Endothelial cell of umbilical vein (primary cell): ENCODE measurements around the gene IGSF9B. TPM values are rescaled to one million over a fixed set of nuclear protein-coding genes. Genes with fewer than 3 reads are reported as not detected.

ENCODE experiments used
- BruUV-seq: library from RNA; stranded (reverse); fragments of 400-500 nt; replicated peaks from 2 replicates; lab custom pipeline; 2021; lab: Mats Ljungman, UMichigan
- CTCF ChIA-PET: fragments of 300-600, 350-600 bp; sonication (Branson Sonifier 250); formaldehyde crosslinking; loops from one replicate; lab custom pipeline; 2021; ENCODE audit warnings: antibody characterized with exemption, inconsistent platforms; lab: Charles Lee
- POLR2A ChIA-PET: fragments of 300-600, 350-600 bp; sonication (Branson Sonifier 250); formaldehyde crosslinking; loops from one replicate; lab custom pipeline; 2021; ENCODE audit warnings: antibody characterized with exemption, inconsistent platforms; lab: Charles Lee
- DNase-seq: peaks from one replicate; pipeline ENCODE4 v3.0.0-alpha.2; 2011; ENCODE audit warnings: low read depth, low spot score
- FAIRE-seq: peaks from 2 replicates; lab custom pipeline; 2011; peaks lifted over from hg19 to GRCh38; lab: Jason Lieb, UNC
- H2AFZ ChIP-seq: 2 replicates; pipeline ENCODE4 v1.6.0; 2012; ENCODE audit warnings: low read depth, low read length, control low read depth, inconsistent platforms
- H3K27ac ChIP-seq: 2 replicates; pipeline ENCODE4 v1.5.1; 2011; ENCODE audit warnings: low read depth, mild to moderate bottlenecking, control low read depth, low read length, moderate library complexity; ENCODE audit not compliant: insufficient read depth
- H3K27me3 ChIP-seq, 2 experiments: 2 replicates each; pipeline versions ENCODE4 v1.6.0 to v1.6.1; 2011; ENCODE audit warnings: low read length in 2 of 2, mixed read lengths in 1 of 2; ENCODE audit not compliant: control insufficient read depth in 2 of 2, insufficient read depth in 2 of 2
- H3K36me3 ChIP-seq, 2 experiments: 2 replicates in 1 of 2; 3 replicates in 1 of 2; pipeline ENCODE4 v1.5.1; 2011; ENCODE audit warnings: low read length in 2 of 2, mild to moderate bottlenecking in 1 of 2, moderate library complexity in 1 of 2; ENCODE audit not compliant: control insufficient read depth in 2 of 2, insufficient read depth in 2 of 2; ENCODE audit errors: extremely low read depth in 1 of 2
- H3K4me1 ChIP-seq: 3 replicates; pipeline ENCODE4 v1.5.1; 2011; ENCODE audit warnings: mild to moderate bottlenecking, low read length; ENCODE audit not compliant: control insufficient read depth, insufficient read depth; ENCODE audit errors: extremely low read depth
- H3K4me2 ChIP-seq: 2 replicates; pipeline ENCODE4 v1.6.1; 2011; ENCODE audit warnings: low read length, control low read depth, mixed read lengths; ENCODE audit not compliant: insufficient read depth
- H3K4me3 ChIP-seq, 3 experiments: fragments of 200-600 bp in 1 of 3; sonication (generic), shearing (Covaris generic) in 1 of 3; replicated peaks in 1 of 3; 2 replicates each; pipeline ENCODE4 v1.5.1; 2011 to 2016; ENCODE audit warnings: control low read depth in 3 of 3, low read length in 3 of 3, mild to moderate bottlenecking in 2 of 3, inconsistent platforms in 1 of 3, low read depth in 1 of 3, moderate library complexity in 1 of 3; ENCODE audit not compliant: insufficient read depth in 1 of 3
- H3K79me2 ChIP-seq: 2 replicates; pipeline ENCODE4 v1.6.0; 2012; ENCODE audit warnings: low read length, inconsistent platforms; ENCODE audit not compliant: control insufficient read depth, insufficient read depth
- H3K9ac ChIP-seq: replicated peaks from 2 replicates; pipeline ENCODE3; 2011; ENCODE audit warnings: low read length, control low read depth; ENCODE audit not compliant: insufficient read depth; ENCODE audit errors: extremely low read depth
- H3K9me1 ChIP-seq: replicated peaks from 3 replicates; pipeline ENCODE4 v1.6.0; 2011; ENCODE audit warnings: mild to moderate bottlenecking, low read length; ENCODE audit not compliant: control insufficient read depth, insufficient read depth; ENCODE audit errors: extremely low read depth
- H3K9me3 ChIP-seq: replicated peaks from 2 replicates; pipeline ENCODE4 v1.5.1; 2012; ENCODE audit warnings: low read length, inconsistent platforms; ENCODE audit not compliant: control insufficient read depth, insufficient read depth
- H4K20me1 ChIP-seq: replicated peaks from 2 replicates; pipeline ENCODE3; 2011; ENCODE audit warnings: mild to moderate bottlenecking, low read length; ENCODE audit not compliant: control insufficient read depth, insufficient read depth; ENCODE audit errors: extremely low read depth
- EZH2 ChIP-seq: IDR thresholded peaks from 2 replicates; pipeline ENCODE4 v1.6.1; 2012; ENCODE audit warnings: borderline replicate concordance, low read depth, mild to moderate bottlenecking, moderate library complexity, low read length, inconsistent platforms; ENCODE audit not compliant: severe bottlenecking
- FOS ChIP-seq: IDR thresholded peaks from 2 replicates; pipeline ENCODE4 v1.6.1; 2011; ENCODE audit warnings: mild to moderate bottlenecking, low read length, moderate library complexity, borderline replicate concordance; ENCODE audit not compliant: insufficient read depth
- GATA2 ChIP-seq: IDR thresholded peaks from 2 replicates; pipeline ENCODE4 v1.7.0; 2011; ENCODE audit warnings: low read depth, mild to moderate bottlenecking, moderate library complexity, mixed read lengths, low read length; ENCODE audit not compliant: insufficient read length, insufficient read depth
- JUN ChIP-seq: IDR thresholded peaks from 2 replicates; pipeline ENCODE4 v1.6.1; 2011; ENCODE audit warnings: borderline replicate concordance, low read depth; ENCODE audit not compliant: insufficient read length, insufficient read depth
- MAX ChIP-seq: IDR thresholded peaks from 2 replicates; pipeline ENCODE4 v1.6.1; 2011; ENCODE audit not compliant: insufficient read depth, insufficient read length
- MYC ChIP-seq: IDR thresholded peaks from one replicate; pipeline ENCODE4 v1.6.1; 2011; ENCODE audit warnings: mild to moderate bottlenecking, low read depth, low read length
- POLR2A ChIP-seq: IDR thresholded peaks from 2 replicates; pipeline ENCODE4 v1.6.1; 2012; ENCODE audit warnings: low read depth, mild to moderate bottlenecking, control low read depth, low read length
- POLR2AphosphoS5 ChIP-seq: IDR thresholded peaks from 2 replicates; pipeline ENCODE4 v1.6.1; 2012; ENCODE audit warnings: low read depth, mild to moderate bottlenecking, control low read depth, low read length, moderate library complexity; ENCODE audit not compliant: insufficient read depth
- dilution Hi-C: fragments of 300-500 bp; cut with MboI; formaldehyde crosslinking; loops from one replicate; pipeline ENCODE4 v1.15.0; 2019; ENCODE audit warnings: low sequenced_read_pairs; ENCODE audit not compliant: extremely low pct_ligation_motif_present
- intact Hi-C: fragments of 100-400 bp; cut with micrococcal nuclease; formaldehyde crosslinking; loops from one replicate; pipeline ENCODE4 v1.10.0; 2022
- polyA plus RNA-seq, 4 experiments: library from polyadenylated mRNA; depleted of rRNA in 3 of 4; stranded (reverse) in 3 of 4; unstranded in 1 of 4; fragments of >200 nt; gene quantifications; 2 replicates each; pipeline versions ENCODE4 v1.2.1 to v1.2.3, GENCODE V29; 2011 to 2012; ENCODE audit warnings: missing spikeins in 1 of 4
- total RNA-seq: library from RNA; stranded (reverse); gene quantifications from 2 replicates; pipeline ENCODE4 v1.2.3, GENCODE V29; 2021
- TF ChIP-seq, protein P1 (sequence below), 2 donors: IDR thresholded peaks; 1 replicate in 1 of 2; 2 replicates in 1 of 2; pipeline ENCODE4 v1.5.1; 2011; ENCODE audit warnings: low read length in 2 of 2, mild to moderate bottlenecking in 2 of 2, moderate library complexity in 2 of 2, control low read depth in 1 of 2, inconsistent platforms in 1 of 2, low read depth in 1 of 2; ENCODE audit not compliant: insufficient read depth in 1 of 2; ENCODE audit errors: extremely low read depth in 1 of 2

Gene IGSF9B
- total and polyA plus RNA-seq, 2 donors (not counting 3 experiments of a cell fraction or from before 2014, with no cell fraction given), result 0.15 to 0.18 TPM

DNA sequence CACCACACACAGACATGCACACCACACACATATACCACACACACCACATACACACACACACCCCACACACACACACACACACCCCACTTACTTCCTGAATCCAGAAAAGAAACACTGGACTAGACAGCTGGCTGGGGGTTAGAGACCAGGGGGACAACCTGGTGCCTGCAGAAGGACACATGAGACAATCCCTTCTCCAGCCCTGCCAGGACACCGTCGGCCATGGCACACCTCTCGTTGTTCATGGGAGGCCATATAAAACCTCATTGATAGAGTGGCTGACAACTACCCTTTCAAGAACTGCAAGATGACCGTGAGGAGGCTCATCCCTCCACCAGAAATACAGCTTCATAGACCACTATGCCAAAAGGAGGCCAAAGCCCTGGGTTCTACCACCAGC, 54.3 kb downstream of the IGSF9B start:
- Histone ChIP-seq H3K4me2 (no peak overlapping the region), H2AFZ (no peak overlapping the region), H3K27ac (no peak overlapping the region), H3K9ac (no peak overlapping the region), H3K9me3 (no peaks in the 10 kb centered on the region), H4K20me1 (no peaks in the 10 kb centered on the region), H3K36me3 (no peaks in the 10 kb centered on the region), H3K27me3 (no peaks in the 10 kb centered on the region), H3K4me1 (no peaks in the 10 kb centered on the region), H3K79me2 (no peaks in the 10 kb centered on the region), H3K9me1 (no peaks in the 10 kb centered on the region), H3K4me3 (no peak overlapping the region)
- intact Hi-C loops (no loop called here), dilution Hi-C loops (no loop called here)
- no peak for DNase-seq
- CTCF ChIA-PET, result no interaction called here
- TF ChIP-seq POLR2AphosphoS5, result no peak
- no peak for TF ChIP-seq FOS
- TF ChIP-seq JUN, result no peak
- TF ChIP-seq MYC, result no peak
- TF ChIP-seq, protein P1, sequence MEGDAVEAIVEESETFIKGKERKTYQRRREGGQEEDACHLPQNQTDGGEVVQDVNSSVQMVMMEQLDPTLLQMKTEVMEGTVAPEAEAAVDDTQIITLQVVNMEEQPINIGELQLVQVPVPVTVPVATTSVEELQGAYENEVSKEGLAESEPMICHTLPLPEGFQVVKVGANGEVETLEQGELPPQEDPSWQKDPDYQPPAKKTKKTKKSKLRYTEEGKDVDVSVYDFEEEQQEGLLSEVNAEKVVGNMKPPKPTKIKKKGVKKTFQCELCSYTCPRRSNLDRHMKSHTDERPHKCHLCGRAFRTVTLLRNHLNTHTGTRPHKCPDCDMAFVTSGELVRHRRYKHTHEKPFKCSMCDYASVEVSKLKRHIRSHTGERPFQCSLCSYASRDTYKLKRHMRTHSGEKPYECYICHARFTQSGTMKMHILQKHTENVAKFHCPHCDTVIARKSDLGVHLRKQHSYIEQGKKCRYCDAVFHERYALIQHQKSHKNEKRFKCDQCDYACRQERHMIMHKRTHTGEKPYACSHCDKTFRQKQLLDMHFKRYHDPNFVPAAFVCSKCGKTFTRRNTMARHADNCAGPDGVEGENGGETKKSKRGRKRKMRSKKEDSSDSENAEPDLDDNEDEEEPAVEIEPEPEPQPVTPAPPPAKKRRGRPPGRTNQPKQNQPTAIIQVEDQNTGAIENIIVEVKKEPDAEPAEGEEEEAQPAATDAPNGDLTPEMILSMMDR (IDR thresholded peaks at IDR 0.05; ENCODE audit: extremely low read depth in 1 of 2, insufficient read depth in 1 of 2, low read depth in 1 of 2, low read length in 2 of 2), result no peak
- TF ChIP-seq GATA2, result no peak
- TF ChIP-seq POLR2A, result no peak
- TF ChIP-seq EZH2, result no peak
- no peak for TF ChIP-seq MAX
- POLR2A ChIA-PET, result no interaction called here
- FAIRE-seq, result no peak
- BruUV-seq, result no TSS peak
